HEK293 (cell line): Measurements from ENCODE around the gene TTLL5.

Source experiments
- CTCF ChIP-seq: fragments of 450-650 bp; formaldehyde crosslinking; IDR thresholded peaks from 2 replicates; pipeline ENCODE4 v1.5.1; 2016; ENCODE audit warnings: missing biosample characterization, missing genetic modification characterization
- SETDB1 ChIP-seq: IDR thresholded peaks from one replicate; pipeline ENCODE4 v1.6.1; 2017; ENCODE audit warnings: mild to moderate bottlenecking, low read length, moderate library complexity, mixed read lengths; ENCODE audit not compliant: insufficient read length
- ZNF112 ChIP-seq: fragments of 450-650 bp; formaldehyde crosslinking; IDR thresholded peaks from 2 replicates; pipeline ENCODE4 v1.5.0; 2017; ENCODE audit warnings: missing biosample characterization, missing genetic modification characterization

- no peak for TF ChIP-seq CTCF
- no peak for TF ChIP-seq SETDB1
- no peak for TF ChIP-seq ZNF112
Observed at GRCh38 chr14:75738192-75738591, 77.1 kb downstream of the TTLL5 start.
